GM08714 (cell line): ENCODE results near the gene GDPD5.
A peak's percentile ranks its signal among the peaks of the same experiment; 100 is the strongest.

ENCODE experiments used
- H3K4me3 ChIP-seq: fragments of 200-500 bp; sonication (Bioruptor generic); 2 replicates; pipeline ENCODE4 v1.5.1; 2014; ENCODE audit warnings: mild to moderate bottlenecking, low read length, inconsistent platforms
- ZNF274 ChIP-seq: IDR thresholded peaks from 2 replicates; pipeline ENCODE4 v1.6.1; 2012; ENCODE audit warnings: mild to moderate bottlenecking, low read depth, low read length

The GDPD5 gene

GRCh38 chr11:75439026-75439425 lies 86.7 kb downstream of the GDPD5 start:
- no peak overlapping the region for H3K4me3 ChIP-seq
- no peak for TF ChIP-seq ZNF274

- no peak overlapping the region for H3K4me3 ChIP-seq
- TF ChIP-seq ZNF274, result no peak
Measured at GRCh38 chr11:75437966-75438659, 87.6 kb downstream of the GDPD5 start.

DNA sequence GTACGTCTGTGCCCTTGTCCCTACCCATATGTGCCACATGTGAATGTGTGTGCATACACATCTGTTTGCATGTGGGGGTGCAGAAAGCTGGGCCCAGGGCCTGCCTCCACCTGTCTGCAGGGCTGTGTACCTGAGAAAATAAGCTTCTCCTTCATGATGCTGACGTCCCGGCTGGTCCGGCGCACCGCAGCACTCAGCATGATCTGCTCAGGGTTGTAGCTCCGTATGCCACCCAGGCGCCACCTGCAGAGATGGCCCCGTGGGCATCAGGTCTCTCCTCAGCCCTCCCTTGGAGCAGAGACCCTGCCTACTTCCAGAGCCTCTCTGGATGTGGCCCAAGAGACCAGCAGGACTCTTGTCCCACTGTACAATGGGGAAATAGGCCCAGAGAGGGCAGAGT lies 88.9 kb downstream of the GDPD5 start:
- no peak for TF ChIP-seq ZNF274
- H3K4me3 ChIP-seq, result no peak overlapping the region

GRCh38 chr11:75435571-75435925 lies 90.2 kb downstream of the GDPD5 start:
- TF ChIP-seq ZNF274, result no peak

GRCh38 chr11:75434886-75435570 lies 90.7 kb downstream of the GDPD5 start:
- TF ChIP-seq ZNF274, result no peak
- H3K4me3 ChIP-seq, result no peak overlapping the region

More at GRCh38 chr11:75435571-75435925, 90.2 kb downstream of the GDPD5 start:
- no peak overlapping the region for H3K4me3 ChIP-seq

DNA sequence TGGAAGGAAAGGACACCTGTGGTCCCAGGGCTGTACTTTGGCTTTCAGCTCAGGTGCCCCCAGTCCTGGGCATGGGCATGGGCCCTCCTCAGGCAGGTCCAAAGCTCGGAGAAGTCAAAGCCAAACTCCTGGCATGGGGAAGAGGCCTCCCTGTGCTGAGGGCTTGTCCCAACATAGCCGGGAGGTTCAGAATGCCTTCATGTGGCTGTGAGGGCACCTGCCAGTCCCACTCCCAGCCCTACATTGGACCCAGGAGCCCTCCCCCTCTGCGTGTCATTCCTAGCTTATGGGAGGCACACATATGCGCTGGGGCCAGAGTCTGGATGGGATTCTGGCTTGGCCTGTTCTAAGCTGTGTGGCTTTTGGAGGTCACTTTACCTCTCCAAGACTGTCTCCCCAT lies 91.7 kb downstream of the GDPD5 start:
- TF ChIP-seq ZNF274, result no peak
- H3K4me3 ChIP-seq, result no peak overlapping the region

GRCh38 chr11:75433443-75433842 lies 92.3 kb downstream of the GDPD5 start:
- H3K4me3 ChIP-seq, result no peak overlapping the region
- TF ChIP-seq ZNF274, result no peak

GRCh38 chr11:75432911-75433321 lies 92.8 kb downstream of the GDPD5 start, which contains the start of gene KLHL35:
TSS of gene KLHL35 (minus strand) at chr11:75433203. CDS start at chr11:75430629, 2,574 bp downstream.
- H3K4me3 ChIP-seq, result no peak within 1 kb of the TSS
- TF ChIP-seq ZNF274, result no peak

GRCh38 chr11:75431533-75432525 lies 93.9 kb downstream of the GDPD5 start:
- H3K4me3 ChIP-seq, result no peak overlapping the region
- TF ChIP-seq ZNF274, result no peak

GRCh38 chr11:75430714-75431532 lies 94.8 kb downstream of the GDPD5 start:
- no peak for TF ChIP-seq ZNF274
- H3K4me3 ChIP-seq, result peak overlapping the region; percentile 55; the same call in 1 of the 2 replicates

DNA sequence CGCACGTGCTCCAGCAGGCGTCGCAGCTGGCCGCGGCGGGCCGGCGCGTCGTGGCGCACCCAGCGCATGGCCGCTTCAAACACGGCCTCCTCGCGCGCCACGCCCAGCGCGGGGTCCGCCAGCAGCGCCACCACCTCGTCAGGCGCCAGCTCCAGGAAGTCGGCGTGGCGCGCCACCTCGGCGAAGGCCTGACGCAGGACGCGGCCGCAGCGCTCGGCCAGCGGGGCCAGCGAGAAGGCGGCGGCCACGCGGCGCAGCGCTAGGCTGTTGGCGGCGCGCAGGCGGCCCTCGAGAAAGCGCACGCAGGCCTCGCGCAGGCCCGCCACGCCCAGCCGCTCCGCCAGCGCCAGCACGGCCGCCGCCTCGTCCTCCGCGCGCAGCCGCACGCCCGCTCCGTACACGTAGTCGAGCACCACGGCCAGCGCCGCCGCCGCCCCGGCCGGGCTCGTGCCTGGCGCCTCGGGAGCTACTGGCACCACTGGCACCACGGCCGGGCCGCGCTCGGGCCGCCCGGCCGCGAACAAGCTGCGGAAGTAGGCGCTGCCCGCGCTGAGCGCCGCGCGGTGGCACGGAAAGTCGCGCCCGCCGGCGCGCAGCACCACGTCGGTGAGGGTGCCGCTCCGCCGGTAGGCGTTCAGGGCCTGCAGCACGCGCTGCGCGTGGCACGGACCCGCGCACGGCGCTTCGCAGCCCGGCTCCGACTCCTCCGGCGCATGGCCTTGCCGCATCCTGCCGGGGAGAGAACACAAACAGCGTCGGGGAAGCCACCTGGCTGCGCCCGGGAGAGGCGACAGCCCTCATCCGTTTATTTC lies 95.6 kb downstream of the GDPD5 start:
- peak overlapping the region; percentile 55; the same call in 1 of the 2 replicates for H3K4me3 ChIP-seq
- TF ChIP-seq ZNF274, result no peak

DNA sequence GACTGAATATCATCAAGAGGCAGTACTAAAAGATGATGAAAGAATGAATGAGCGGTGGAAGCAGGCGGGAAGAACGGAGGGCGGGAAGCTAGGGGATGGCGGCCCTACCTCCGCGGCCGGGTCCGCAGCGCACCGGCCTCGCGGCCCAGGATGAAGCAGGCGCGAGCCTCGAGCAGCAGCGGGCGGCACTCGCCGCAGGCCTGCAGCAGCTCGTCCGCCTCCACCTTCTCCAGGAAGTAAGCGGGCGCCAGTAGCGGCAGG lies 96.2 kb downstream of the GDPD5 start:
- no peak for TF ChIP-seq ZNF274
- H3K4me3 ChIP-seq, result no peak overlapping the region; the same call in 1 of the 2 replicates
